Lung microvascular endothelial cell (primary cell): ENCODE measurements around the gene PPP2R2D. TPM values are rescaled to one million over a fixed set of nuclear protein-coding genes. Genes with fewer than 3 reads are reported as not detected.

Experiments
- DNase-seq, 2 donors: peaks; one replicate each; pipeline versions ENCODE4 v3.0.0 to v3.0.0-alpha.2; 2010; ENCODE audit warnings: low read depth in 2 of 2
- total RNA-seq: library from RNA; depleted of rRNA; stranded (reverse); fragments of >200 nt; gene quantifications from 2 replicates; pipeline ENCODE4 v1.2.1, GENCODE V29; 2014

The PPP2R2D gene
- total RNA-seq, 1 donor from 2014 or later: 28.8 TPM

DNA sequence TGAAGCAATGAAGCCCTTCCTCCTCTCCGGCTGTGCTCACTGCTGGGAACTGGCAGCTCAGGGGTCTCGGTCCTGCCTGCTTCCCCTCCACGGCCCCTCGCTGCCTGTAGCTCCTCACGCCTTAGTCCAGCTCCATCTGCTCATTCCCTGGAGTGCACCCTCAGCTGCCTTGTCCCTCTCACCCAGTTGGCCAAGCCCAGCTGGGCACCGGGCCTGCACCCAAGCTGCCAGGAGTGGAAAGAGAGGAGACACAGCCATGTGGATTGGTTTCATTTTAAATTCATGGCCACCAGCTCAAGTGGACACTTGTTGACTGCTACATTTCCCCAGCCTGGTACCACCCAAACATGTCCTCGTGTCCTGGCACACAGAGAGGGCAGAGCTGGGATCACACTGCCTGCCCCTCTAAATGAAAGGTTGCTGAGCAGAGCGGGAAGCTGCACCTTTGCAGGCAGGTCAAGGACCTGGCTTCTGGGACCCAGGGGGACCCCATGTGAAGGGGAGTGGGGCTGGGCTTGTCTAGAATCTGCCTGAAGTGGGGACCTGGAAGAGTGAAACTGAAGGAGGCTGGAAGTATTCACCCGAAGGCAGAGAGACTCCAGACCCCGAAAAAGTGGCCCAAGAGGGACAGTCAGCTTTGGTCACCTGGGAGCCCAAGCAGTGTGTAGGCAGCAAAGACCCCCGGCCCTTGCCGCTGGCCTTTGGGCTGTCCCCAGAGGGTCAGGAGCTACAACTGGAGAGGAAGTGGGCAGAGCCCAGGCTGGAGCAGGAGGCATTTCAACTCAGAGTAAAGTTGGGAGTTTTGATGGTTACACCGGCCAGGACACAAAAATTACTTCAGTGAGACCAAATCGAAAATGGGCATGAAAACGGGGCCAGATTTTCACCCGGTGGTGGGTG lies 95.9 kb downstream of the PPP2R2D start:
- DNase-seq: no peak

DNA sequence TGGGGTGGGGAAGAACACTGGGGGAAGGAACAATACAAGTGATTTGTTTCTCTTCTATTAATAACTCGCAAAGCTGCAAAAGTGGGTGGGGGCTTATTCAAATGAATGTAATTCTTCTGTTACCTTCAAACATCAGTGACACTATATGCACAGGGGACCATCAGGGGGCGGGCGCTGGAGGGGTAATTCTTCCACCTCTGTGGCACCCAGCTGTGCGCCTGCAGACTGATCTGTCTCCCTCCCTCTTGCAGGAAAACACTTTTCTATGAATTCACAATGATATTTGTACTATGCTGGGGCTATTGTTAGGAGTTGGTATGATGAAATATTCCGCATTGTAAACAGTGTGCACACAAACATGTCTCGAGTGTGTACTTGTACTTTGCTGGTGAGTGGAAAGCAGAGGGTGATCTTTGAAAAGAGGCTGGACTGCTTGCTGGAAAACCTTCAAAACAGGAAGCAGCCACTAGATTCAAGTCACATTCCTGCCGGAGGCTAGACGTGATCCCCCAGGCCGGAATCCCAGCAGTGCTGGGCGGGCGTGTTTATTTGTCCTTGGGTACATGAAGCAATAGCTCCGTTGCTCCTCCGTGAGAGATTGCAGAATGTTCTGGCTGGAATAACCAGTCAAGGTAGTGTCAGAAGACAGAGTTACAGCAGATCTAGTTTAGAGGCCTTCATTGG lies 96.7 kb downstream of the PPP2R2D start:
- DNase-seq: peak; percentile 42 to 65

DNA sequence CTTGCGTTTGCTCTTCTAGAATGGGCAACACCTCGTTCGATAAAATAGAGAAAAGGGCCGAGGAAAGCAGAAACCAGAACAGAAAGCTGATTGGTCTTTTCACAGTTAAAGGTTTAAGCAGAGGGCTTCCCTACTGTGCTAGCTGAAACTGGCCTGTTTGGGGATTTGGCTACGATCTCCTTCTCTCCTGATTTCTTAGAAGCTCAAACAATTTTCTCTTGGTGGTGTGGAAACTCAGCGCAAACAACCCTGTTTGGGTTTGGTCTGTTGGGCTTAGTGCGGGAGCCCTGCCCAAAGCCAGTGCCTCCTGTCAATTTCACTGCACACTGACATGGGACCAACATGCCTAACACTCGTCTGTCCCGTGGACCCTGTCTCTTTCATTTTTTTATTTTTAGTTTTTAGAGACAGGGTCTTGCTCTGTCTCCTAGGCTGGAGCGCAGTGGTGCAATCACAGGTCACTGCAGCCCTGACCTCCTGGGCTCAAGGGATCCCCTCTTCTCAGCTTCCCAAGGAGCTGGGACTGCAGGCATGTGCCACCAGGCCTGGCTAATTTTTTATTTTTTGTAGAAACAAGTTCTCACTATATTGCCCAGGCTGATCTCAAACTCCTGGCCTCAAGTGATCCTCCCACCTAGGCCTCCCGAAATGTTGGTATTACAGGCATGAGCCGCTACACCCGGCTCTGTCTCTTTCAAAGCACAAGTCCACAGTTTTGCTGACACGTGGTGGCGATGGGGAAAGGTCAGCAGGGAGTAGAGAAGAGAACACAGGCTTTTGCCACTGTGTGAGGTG lies 97.4 kb downstream of the PPP2R2D start:
- no peak for DNase-seq

DNA sequence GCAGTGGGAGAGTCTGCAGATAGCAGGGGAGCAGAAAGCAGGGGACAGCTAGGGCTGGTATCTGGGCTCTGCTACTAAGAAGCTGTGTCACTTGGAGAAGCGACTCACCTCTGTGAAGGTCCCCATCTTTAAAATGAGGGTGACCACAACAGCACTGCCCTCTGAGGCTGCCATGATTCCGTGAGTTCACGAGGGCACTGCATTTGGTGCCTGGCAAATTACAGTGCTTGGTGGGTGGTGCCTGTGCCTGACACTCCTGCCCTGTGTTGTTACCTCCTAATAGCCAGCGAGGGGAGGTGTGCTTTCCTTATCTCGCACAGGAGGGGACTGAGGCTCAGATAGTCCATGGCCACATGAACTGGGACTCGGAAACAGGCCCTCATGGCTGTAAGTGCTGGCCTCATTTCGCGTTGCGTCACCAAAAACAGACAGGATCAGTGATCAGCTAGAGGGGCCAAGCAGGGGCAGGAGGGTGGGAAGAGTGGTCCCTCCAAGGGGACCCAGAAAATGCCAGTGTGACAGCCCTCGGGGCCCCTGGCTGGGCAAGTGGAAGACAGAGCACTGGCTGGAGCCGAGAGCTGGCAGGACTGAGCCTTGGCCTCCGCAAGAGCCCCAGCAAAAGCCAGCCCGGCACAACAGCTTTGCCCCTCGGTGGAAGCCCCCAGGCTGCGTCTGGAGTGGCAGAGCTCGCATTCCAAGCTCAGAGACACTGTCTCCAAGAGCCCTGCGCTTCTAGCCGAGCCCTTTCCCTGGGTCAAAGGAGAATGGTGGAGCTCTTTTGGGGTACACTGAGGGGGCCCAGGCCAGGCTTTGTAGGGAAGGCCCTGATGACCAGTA lies 98.3 kb downstream of the PPP2R2D start:
- no peak for DNase-seq

DNA sequence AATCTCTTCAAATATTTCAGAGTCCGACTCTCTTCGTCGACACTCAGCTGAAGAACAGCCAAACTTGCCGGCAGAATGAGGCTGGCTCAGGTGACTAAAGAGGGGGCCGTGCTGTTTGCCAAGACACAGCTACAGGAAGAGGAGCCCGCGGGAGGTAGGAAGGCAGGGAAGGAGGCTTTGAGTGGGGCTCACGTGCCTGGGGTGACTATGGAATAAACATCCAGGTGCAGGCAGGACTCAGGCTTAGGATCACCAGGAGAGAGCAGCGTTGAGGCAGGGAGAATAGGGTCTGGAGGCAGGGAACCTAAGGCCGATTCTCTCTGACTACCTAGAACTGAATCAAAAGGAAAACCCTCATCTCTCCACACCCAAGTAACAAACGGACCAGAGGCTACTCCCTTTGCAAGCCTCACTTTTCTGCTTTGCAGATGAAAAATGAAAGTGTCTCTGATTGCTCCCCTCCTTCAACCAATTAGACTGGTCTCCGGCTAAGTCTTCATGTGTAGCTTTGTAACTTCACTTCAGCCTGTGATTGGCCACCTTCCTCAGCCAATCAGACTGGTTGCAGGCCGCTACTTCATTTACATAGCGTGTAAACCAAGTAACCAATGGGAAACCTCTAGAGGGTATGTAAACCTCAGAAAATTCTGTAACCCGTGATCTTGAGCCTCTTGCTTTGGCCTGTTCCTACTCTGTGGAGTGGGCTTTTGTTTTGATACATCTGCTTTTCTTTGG lies 100.6 kb downstream of the PPP2R2D start:
- peak; percentile 10 to 27 for DNase-seq

DNA sequence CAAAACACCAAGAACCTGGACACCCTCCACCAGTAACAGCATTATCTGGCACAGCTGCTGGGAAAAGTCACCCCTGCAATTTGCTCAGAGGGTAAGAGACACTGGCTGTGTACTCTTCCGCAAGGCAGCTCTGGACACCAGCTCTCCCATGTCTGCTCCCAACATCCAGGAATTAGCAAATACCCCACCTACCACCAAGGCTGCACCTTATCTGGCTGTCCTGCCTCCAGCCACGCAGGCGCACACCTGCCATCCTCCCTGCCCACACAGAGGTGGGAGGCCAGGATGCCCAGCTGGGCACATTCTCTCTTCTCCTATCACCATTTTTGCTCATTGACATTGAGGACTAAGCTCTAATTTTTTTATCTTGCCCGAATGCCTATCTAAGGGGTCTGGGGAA lies 101.2 kb downstream of the PPP2R2D start:
- no peak for DNase-seq

DNA sequence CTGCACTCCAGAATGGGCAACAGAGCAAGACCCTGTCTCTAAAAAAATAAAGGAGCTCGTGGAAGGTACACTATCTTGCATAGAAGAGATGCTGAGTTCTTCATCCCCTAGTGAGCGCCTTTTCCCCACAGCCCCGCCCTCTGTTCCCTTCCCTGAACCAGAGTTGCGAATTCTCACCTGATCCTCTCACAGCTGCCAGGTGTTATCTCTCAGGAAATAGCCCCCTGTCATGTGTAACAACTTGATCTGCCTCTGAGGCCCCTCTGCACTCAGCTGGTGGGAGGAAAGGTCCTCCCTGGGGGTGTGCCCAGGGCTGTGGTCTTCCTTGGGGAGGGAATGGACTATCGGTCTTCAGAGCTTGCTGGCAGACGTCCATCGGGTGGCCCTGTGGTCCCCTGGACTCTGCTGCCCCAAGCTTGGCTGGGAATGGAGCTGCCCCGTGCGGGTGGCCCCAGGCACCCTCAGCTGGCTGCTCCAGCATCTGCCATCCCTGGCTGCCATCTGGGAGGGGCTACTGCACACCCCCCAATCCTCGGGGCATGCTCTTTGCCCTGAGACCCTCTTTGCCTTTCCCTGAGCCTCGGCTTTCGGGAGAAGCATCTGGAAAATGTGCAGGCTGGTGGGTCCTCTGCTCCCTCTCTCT lies 102.6 kb downstream of the PPP2R2D start:
- no peak for DNase-seq

DNA sequence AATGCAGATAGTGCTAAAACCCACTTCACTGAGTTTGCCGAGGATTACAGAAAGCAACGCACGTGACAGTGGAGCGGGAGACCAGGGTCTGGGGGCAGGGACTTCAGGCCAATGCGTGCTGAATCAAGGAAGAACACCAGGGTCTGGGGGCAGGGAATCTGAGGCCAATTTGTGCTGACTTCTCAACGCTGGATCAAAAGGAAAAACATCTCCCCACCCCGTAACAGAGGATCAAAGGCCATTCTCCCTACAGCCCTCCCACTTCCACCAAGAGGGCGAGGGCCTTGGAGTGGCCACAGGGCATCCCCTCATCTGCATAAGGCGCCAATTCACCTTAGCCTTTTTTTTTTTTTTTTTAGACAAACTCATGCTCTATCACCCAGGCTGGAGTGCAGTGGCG lies 103.2 kb downstream of the PPP2R2D start:
- DNase-seq: no peak

DNA sequence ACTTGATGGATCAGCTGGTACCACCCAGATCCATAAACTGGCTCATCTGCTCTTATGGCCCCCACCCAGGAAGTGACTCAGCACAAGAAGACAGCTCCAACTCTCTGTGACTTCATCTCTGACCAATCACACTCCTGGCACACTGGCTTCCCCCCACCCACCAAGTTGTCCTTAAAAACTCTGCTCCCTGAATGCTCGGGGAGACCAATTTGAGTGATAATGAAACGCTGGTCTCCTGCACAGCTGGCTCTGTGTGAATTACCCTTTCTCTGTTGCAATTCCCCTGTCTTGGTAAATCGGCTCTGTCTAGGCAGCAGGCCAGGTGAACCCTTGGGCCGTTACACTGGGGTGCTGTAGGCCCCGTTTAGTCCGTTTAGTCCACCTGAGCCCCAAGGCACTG lies 104.3 kb downstream of the PPP2R2D start:
- DNase-seq: no peak

DNA sequence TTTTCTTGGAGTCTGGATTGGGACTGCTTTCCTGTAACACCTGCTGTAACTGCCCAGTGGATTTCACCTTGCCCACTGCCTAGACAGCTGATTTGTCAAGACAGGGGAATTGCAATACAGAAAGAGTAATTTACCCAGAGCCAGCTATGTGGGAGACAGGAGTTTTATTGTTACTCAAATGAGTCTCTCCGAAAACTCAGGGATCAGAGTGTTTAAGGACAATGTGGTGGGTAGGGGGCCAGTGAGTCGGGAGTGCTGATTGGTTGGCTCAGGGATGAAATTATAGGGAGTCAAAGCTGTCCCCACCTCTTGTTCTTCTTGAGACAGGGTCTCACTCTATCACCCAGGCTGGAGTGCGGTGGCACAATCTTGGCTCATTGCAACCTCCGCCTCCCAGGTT lies 106.2 kb downstream of the PPP2R2D start:
- DNase-seq: no peak

DNA sequence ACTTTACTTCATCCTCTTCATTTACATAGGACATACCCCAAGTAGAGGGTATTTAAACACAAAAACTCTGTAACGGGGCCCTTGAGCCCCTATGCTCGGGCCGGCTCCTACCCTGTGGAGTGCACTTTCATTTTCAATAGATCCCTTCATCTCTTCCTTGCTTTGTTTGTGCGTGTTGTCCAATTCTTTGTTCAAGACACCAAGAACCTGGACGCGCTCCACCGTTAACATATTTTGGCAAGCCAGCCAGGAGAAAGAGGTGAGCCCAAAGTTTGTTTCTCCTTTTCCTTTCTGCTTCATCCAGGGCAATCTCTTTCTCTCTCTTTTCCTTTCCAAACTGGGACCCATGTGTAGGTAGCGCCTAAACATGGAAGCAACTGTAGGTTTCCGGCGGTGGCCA lies 106.9 kb downstream of the PPP2R2D start:
- DNase-seq: no peak

Other genes starting within 250 kb of the PPP2R2D start
- gene BNIP3, start 80.9 kb downstream of the PPP2R2D start, total RNA-seq: 23.5 and 56.2 TPM in 2 replicates
- under 0.01 and 0.20 TPM in 2 replicates for gene JAKMIP3, start 164.9 kb downstream of the PPP2R2D start, total RNA-seq